Stimulated activated CD4-positive, alpha-beta T cell treated with anti-CD3 and anti-CD28 coated beads, TNF-alpha, amount 100 ng/mL, for 1 hour (primary cell): ENCODE data around the gene APLN.

ENCODE experiments used
- DNase-seq, 3 donors: peaks; one replicate each; pipeline ENCODE4 v3.0.0-alpha.2; 2020; ENCODE audit warnings: low read depth in 3 of 3, low spot score in 1 of 3

Gene APLN

DNA sequence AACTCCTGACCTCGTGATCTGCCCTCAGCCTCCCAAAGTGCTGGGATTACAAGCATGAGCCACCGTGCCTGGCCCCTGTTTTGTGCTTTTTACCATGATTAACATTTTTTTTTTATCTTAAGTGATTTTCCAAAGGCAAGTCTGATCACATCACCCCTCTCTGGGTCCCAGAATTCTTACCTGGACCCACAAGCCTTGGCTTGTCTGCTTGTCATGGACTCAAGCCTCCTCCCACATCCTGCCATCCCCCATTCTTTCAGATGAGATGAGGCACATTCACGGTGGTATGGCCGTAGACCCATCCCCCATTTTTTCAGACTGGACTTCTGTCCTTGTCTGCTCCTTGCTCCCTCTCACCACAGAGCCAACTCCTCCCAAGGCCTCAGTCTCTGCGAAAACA is 55.3 kb downstream of the APLN start:
- DNase-seq, result no peak

DNA sequence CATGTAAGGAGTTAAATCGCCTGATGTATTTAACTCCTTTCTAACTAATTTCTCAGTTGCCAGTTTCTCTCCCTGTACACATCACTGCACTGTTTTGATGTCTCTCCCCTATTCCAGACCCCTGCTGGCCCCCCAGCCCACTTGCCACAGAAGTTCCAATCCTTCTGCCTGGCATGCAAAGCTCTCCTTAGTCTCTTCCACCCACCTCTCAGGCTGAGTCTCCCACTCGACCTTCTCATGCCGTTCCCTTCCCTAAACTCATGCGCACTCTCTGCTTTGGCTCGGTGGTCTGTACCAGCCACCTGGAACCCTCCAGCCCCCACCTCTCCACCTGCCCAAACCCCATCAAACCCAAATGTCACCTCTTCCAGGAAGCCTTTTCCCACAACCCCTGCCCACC is 56.9 kb downstream of the APLN start:
- DNase-seq, result no peak

DNA sequence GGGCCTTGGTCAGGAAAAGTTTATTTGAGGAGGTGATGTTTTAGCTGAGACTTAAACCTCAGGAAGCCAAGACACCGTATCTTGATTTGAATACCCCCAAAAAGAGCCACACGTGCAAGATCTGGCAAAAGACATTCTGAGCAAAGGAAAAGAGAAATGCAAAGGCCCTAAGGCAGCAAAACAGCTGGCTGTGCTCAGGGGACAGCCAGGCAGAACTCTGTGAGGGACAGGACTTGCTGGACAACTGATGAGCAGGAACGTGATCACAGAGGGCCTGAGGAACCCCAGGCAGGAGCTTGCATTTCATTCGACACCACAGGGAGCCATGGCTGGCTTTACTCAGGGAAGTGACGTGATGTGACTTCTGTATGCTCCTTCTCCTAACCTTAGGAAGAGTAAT is 58.7 kb downstream of the APLN start:
- no peak for DNase-seq
